Vagina (tissue), 2 donors: Measurements from ENCODE around the gene BTK. TPM values are rescaled to one million over a fixed set of nuclear protein-coding genes. Genes with fewer than 3 reads are reported as not detected.
A peak's percentile ranks its signal among the peaks of the same experiment; 100 is the strongest.

Experiments used
- DNase-seq, 2 donors: peaks; one replicate each; pipeline ENCODE4 v3.0.0-alpha.2; 2017; ENCODE audit errors: extremely low spot score in 2 of 2
- H3K27ac ChIP-seq: fragments of 200-600 bp; sonication (generic); one replicate; pipeline ENCODE4 v1.5.1; 2019
- H3K27me3 ChIP-seq: fragments of 200-600 bp; sonication (generic); one replicate; pipeline ENCODE4 v1.5.1; 2019
- H3K36me3 ChIP-seq, 2 donors: fragments of 200-600 bp; sonication (generic); one replicate each; pipeline ENCODE4 v1.5.1; 2017 to 2019
- H3K4me1 ChIP-seq: fragments of 200-600 bp; sonication (generic); one replicate; pipeline ENCODE4 v1.5.1; 2019
- H3K4me3 ChIP-seq, 2 donors: fragments of 200-600 bp; sonication (generic); 1 replicate in 1 of 2; 2 replicates in 1 of 2; pipeline ENCODE4 v1.5.1; 2016 to 2019
- H3K9me3 ChIP-seq: fragments of 200-600 bp; sonication (generic); one replicate; pipeline ENCODE4 v1.5.1; 2019
- POLR2A ChIP-seq, 2 donors: fragments of 450-650 bp; IDR thresholded peaks; one replicate each; pipeline ENCODE4 v1.6.1; 2017; ENCODE audit warnings: antibody characterized with exemption in 2 of 2, mild to moderate bottlenecking in 2 of 2, moderate library complexity in 2 of 2
- POLR2AphosphoS5 ChIP-seq, 2 donors: sonication (generic); formaldehyde crosslinking; IDR thresholded peaks; one replicate each; pipeline ENCODE4 v1.9.0; 2017; ENCODE audit warnings: antibody characterized with exemption in 2 of 2, mild to moderate bottlenecking in 2 of 2, low read depth in 1 of 2; ENCODE audit not compliant: insufficient read depth in 1 of 2
- intact Hi-C: fragments of 100-400 bp; cut with DNase I; formaldehyde crosslinking; loops from one replicate; pipeline ENCODE4 v1.15.1; 2023
- total RNA-seq: library from RNA; depleted of rRNA; stranded (reverse); fragments of >200 nt; gene quantifications from one replicate; pipeline ENCODE4 v1.2.3, GENCODE V29; 2016
- TF ChIP-seq, protein P1 (sequence below), 3 experiments: fragments of 450-650 bp in 2 of 3; fragments of 200-600 bp in 1 of 3; sonication (generic) in 1 of 3; IDR thresholded peaks; one replicate each; pipeline ENCODE4 v1.5.1; 2017 to 2019; ENCODE audit warnings: antibody characterized with exemption in 3 of 3, mild to moderate bottlenecking in 2 of 3, moderate library complexity in 2 of 3

Gene BTK
- 4.4 TPM for total RNA-seq

DNA sequence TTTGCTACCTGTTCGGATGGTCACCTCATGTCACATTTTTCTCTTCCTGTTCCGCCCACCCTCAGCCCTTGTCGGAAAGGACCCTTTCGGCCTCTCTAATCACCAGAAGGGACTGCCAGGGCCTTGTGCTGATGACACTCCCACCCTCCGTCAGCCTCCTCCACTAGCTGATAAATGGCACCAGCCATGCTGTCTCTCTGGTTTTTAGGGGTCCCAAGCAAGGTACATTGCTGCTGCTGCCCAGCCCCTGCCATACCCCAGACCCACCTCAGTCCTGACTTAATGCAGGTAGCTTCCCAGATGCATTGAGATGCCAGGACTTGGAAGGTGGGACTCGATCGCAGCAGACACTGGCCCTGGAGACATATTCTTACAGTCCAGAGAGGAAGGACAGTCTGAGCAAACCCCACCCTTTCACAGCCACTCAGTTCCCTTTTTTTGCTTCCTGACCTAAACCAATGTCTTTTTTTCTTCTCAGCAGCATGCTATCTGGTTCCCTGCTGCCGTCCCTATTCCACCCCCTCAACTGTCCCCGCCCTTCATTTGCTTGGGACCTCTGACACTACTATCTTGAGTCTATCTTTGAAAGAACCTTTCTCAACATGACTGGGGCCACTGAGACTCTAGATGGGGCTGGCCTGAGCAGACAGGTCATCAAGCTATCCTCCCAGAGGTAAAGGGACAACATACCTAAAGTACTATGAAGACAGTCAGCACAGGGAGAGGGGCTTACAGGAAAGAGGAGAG lies at the start of gene BTK:
TSS of gene BTK (minus strand) at position 397 of the 747 bp plus-strand sequence. CDS start 10,907 bp downstream, outside the sequence.
- H3K27ac ChIP-seq: no peak within 1 kb of the TSS

DNA sequence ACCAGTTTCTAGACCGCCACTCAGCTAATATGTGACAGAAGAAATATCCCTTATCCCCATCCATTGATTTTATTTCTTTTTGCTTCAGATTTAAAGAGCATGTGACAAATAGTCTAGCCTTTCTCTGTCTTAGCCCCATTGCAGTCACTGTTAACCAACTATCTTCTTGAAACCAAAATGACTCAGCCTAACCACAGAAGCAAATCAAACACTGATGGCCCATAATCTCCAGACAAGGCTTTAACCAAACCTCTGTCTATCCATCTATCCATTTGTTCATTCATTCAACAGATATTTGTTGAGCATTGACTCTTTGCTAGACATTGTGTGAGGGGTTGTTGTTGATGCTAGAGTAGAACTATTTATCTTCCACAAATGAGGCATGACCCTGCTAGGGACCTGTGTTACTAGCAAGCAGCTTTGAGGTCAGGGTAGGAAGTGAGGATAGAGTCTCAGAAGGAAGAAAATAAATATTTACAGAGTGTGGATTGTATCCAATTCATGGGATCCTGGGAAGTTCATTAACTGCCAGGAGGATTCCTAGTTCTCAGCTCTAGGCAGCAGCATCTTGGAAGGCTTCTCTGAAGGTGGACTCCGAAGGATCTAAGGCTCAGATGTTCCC lies 44.6 kb upstream of the BTK start:
- no peak overlapping the region for H3K27ac ChIP-seq
- H3K27me3 ChIP-seq: no peaks in the 10 kb centered on the region
- TF ChIP-seq, protein P1, sequence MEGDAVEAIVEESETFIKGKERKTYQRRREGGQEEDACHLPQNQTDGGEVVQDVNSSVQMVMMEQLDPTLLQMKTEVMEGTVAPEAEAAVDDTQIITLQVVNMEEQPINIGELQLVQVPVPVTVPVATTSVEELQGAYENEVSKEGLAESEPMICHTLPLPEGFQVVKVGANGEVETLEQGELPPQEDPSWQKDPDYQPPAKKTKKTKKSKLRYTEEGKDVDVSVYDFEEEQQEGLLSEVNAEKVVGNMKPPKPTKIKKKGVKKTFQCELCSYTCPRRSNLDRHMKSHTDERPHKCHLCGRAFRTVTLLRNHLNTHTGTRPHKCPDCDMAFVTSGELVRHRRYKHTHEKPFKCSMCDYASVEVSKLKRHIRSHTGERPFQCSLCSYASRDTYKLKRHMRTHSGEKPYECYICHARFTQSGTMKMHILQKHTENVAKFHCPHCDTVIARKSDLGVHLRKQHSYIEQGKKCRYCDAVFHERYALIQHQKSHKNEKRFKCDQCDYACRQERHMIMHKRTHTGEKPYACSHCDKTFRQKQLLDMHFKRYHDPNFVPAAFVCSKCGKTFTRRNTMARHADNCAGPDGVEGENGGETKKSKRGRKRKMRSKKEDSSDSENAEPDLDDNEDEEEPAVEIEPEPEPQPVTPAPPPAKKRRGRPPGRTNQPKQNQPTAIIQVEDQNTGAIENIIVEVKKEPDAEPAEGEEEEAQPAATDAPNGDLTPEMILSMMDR (IDR thresholded peaks at IDR 0.05): no peak
- TF ChIP-seq POLR2AphosphoS5 (IDR thresholded peaks at IDR 0.05; ENCODE audit: insufficient read depth in 1 of 2, low read depth in 1 of 2) (no peak), POLR2A (IDR thresholded peaks at IDR 0.05) (no peak)
- no peaks in the 10 kb centered on the region for H3K4me1 ChIP-seq
- no peak overlapping the region for H3K4me3 ChIP-seq
- peaks cover 0 to 10% of the 10 kb centered on the region in 2 donors for H3K36me3 ChIP-seq
- no peaks in the 10 kb centered on the region for H3K9me3 ChIP-seq
- intact Hi-C loops: no loop called here
- no peak for DNase-seq

More for the DNA sequence above, at the start of gene BTK:
- Histone ChIP-seq H3K9me3 (no peaks in the 10 kb centered on the region), H3K27me3 (no peaks in the 10 kb centered on the region), H3K4me3 (no peak within 1 kb of the TSS), H3K4me1 (no peaks in the 10 kb centered on the region), H3K36me3 (no peaks in the 10 kb centered on the region)
- no peak for DNase-seq
- TF ChIP-seq, protein P1 (IDR thresholded peaks at IDR 0.05): no peak
- TF ChIP-seq POLR2A (IDR thresholded peaks at IDR 0.05): no peak
- TF ChIP-seq POLR2AphosphoS5 (IDR thresholded peaks at IDR 0.05; ENCODE audit: insufficient read depth in 1 of 2, low read depth in 1 of 2): no peak
- intact Hi-C loops: no loop called here

DNA sequence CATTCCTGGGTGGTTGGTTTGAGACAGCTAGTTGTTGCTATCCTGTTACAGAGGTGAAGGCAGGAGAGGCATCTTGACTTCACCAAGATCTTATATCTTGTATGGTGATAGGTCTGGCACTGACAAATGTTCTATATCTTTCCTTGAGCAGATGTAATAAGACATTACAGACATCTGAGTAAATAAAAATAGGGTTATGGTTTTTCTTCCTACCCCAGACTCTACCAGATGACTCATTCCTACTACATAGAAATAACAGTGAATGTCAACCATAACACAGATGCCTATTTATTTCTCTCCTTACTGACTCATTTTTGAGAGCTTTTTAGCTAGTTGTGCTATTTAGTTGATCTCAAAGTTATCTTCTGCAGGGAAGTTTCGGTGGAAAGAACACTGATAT lies 43.9 kb upstream of the BTK start:
- H3K27me3 ChIP-seq: no peaks in the 10 kb centered on the region
- no peaks in the 10 kb centered on the region for H3K4me1 ChIP-seq
- TF ChIP-seq, protein P1 (IDR thresholded peaks at IDR 0.05): no peak
- TF ChIP-seq POLR2AphosphoS5 (IDR thresholded peaks at IDR 0.05; ENCODE audit: insufficient read depth in 1 of 2, low read depth in 1 of 2): no peak
- no peak for TF ChIP-seq POLR2A (IDR thresholded peaks at IDR 0.05)
- no peaks in the 10 kb centered on the region for H3K9me3 ChIP-seq
- DNase-seq: no peak
- intact Hi-C loops: no loop called here
- H3K36me3 ChIP-seq: peaks cover 0 to 10% of the 10 kb centered on the region in 2 donors
- no peak overlapping the region for H3K27ac ChIP-seq
- no peak overlapping the region for H3K4me3 ChIP-seq

DNA sequence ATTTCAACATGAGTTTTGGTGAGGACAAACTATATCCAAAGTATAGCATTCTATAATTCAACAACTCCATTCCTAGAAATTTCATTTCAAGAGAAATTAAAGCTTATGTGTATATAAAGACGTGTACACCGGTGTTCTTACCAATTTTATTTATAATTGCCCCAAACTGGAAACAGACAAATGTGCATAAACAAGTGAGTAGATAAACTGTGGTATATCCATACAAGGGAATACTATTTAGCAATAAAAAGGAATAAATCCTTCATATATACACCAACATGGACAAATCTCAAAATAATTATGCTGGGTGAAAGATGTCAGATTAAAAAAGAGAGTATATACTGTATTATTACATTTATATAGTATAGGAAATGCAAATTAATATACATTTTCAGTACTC lies 42.0 kb upstream of the BTK start:
- Histone ChIP-seq H3K9me3 (no peaks in the 10 kb centered on the region), H3K4me3 (no peak overlapping the region), H3K27me3 (no peaks in the 10 kb centered on the region), H3K36me3 (peaks cover 0 to 10% of the 10 kb centered on the region in 2 donors), H3K27ac (no peak overlapping the region), H3K4me1 (no peaks in the 10 kb centered on the region)
- TF ChIP-seq, protein P1 (IDR thresholded peaks at IDR 0.05): no peak
- TF ChIP-seq POLR2AphosphoS5 (IDR thresholded peaks at IDR 0.05; ENCODE audit: insufficient read depth in 1 of 2, low read depth in 1 of 2) (no peak), POLR2A (IDR thresholded peaks at IDR 0.05) (no peak)
- intact Hi-C loops: no loop called here
- no peak for DNase-seq

DNA sequence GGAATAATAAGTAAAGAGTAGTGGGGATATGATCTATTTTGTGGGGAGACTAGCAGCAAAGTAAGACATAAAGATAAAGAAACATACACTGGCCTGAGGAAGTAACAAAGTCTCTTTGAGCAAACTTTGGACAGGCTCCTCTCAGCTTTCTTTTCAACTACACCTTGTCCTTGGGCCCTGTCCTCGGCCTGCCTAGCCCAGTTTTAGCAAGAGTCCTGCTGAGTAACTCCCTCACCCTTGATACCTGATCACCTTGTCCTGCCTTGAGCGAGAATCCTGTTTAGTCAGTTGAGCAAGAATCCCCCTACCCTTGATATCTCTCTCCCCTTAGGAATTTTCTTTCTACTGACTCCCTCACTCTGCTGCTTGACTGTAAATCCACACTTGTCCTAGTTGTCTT lies 33.5 kb upstream of the BTK start:
- TF ChIP-seq POLR2A (IDR thresholded peaks at IDR 0.05) (no peak), POLR2AphosphoS5 (IDR thresholded peaks at IDR 0.05; ENCODE audit: insufficient read depth in 1 of 2, low read depth in 1 of 2) (no peak)
- TF ChIP-seq, protein P1 (IDR thresholded peaks at IDR 0.05): no peak
- no peak for DNase-seq
- H3K4me1 ChIP-seq: peaks cover 15% of the 10 kb centered on the region
- H3K27ac ChIP-seq: peak overlapping the region; percentile 92
- H3K27me3 ChIP-seq: no peaks in the 10 kb centered on the region
- intact Hi-C loops: loop anchor here (10.0 kb wide), 1 partner anchor 135 kb away; the partner anchor contains the start of gene ARMCX1
- no peak overlapping the region for H3K4me3 ChIP-seq
- H3K9me3 ChIP-seq: no peaks in the 10 kb centered on the region
- no peaks in the 10 kb centered on the region for H3K36me3 ChIP-seq
